CD4-positive, alpha-beta T cell treated with Interleukin-17A for 4 hours (primary cell): ENCODE results near the gene BBS2.
"Not testable (repeated sequence)": the region's sequence is repeated elsewhere in the genome, so short reads cannot be mapped to it uniquely, and the experiment has no call there.

Experiments
- DNase-seq: peaks from one replicate; pipeline ENCODE4 v3.0.0-alpha.2; 2020; ENCODE audit warnings: mixed read lengths

BBS2 gene

GRCh38 chr16:56520251-56520577, 390 bp upstream of the BBS2 start:
- no peak for DNase-seq

DNA sequence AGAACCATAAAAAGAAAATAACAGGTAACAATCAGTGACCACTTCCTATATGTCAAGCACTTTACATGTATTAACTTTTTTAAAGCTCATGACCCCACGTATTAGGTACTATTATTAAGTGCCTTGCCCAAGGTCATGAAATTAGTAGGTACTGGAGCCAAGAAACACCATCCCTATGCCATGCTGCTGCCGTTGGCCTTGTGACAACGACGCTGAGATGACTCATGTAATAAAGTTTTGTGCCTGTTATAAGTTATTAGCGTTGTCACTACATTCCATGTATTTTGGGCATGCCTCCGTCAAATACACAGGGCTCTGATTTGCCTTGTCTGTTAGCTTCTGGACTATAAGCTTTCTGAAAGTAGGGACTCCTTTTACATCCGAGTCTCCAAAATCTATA, 1.4 kb downstream of the BBS2 start:
- no peak for DNase-seq

- no peak for DNase-seq
Measured at GRCh38 chr16:56517206-56517605, 2.6 kb downstream of the BBS2 start.

- no peak for DNase-seq
Measured at GRCh38 chr16:56515665-56516064, 4.2 kb downstream of the BBS2 start.

- DNase-seq: no peak
Measured at GRCh38 chr16:56514845-56515244, 5.0 kb downstream of the BBS2 start.

DNA sequence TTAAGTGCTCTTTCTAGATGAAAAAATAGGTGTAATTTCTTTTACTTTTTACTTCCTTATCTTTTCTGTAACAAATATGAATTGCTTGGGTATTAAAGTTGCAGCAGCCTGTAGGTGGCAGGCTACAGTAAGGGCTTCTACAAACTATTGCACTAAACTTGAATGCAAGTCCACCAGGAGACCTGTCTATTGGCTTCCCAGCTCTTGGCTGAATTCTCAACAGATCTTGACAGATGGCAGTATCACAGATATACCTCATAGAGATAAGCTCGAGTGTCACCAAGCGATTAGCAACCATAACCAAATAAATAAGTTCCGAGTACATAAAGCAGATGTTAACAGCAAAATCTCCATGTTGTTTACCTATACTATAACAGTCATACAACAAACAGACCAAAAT, 5.9 kb downstream of the BBS2 start:
- peak; percentile 54 for DNase-seq

DNA sequence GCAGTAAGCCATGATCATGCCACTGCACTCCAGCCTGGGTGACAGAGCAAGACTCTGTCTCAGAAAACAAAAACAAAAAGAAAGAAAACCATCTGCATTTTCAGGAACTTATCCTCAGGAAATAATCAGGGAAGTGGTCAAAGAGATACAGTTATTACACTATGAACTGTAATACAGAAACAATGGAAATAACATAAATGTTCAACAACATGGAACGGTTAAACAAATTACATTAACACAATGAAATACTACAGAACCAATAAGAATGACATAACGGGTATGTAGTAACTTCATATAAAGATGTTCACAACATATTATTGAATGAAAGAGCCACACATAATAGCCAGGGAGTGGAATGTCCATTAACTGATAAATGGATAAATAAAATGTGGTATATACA, 6.7 kb downstream of the BBS2 start:
- DNase-seq: no peak

- DNase-seq: no peak
Measured at GRCh38 chr16:56512025-56512424, 7.8 kb downstream of the BBS2 start.

- DNase-seq: no peak
Measured at GRCh38 chr16:56510544-56510943, 9.3 kb downstream of the BBS2 start.

- no peak for DNase-seq
Measured at GRCh38 chr16:56506941-56507340, 12.9 kb downstream of the BBS2 start.

GRCh38 chr16:56505181-56505580, 14.6 kb downstream of the BBS2 start:
- no peak for DNase-seq

- no peak for DNase-seq
Measured at GRCh38 chr16:56493815-56494214, 26.0 kb downstream of the BBS2 start.

DNA sequence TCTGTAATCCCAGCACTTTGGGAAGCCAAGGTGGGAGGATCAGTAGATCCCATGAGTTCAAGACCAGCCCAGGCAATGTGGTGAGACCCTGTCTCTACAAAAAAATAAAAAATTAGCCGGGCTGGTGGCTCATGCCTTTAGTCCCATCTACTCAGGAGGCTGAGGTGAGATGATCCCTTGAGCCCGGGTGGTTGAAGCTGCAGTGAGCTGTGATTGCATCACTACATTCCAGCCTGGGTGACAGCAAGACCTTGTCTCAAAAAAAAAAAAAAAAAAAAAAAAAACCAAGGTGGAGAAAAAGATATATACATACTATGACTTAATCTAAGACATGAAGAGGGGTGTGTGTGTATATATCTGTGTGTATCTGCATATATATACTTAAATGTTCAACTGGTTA, 26.7 kb downstream of the BBS2 start:
- no peak for DNase-seq

DNA sequence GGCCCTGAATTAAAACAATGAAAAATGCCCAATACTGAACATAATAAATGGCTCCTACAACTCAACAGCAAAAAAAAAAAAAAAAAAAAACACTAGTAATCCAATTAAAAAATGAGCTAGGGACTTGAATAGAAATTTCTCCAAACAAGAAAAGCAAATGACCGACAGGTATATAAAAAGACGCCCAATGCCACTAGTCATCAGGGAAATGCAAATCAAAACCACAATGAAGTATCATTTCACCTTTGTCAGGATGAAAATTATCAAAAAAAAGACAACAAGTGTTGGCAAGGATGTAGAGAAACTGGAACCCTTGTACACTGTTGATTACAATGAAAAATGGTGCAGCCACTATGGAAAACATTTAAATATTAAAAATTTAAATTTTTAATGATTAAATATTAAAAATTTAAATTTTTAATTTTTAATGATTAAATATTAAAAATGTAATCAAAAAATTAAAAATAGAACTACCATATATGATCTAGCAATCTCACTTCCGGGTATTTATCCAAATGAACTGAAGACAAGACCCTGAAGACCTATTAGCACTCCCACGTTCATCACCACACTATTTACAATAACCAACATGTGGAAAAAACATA, 28.1 kb downstream of the BBS2 start:
- DNase-seq: no peak

GRCh38 chr16:56488868-56489267, 31.0 kb downstream of the BBS2 start:
- not testable (repeated sequence) for DNase-seq

GRCh38 chr16:56488035-56488434, 31.8 kb downstream of the BBS2 start:
- no peak for DNase-seq

- no peak for DNase-seq
Measured at GRCh38 chr16:56483394-56483793, 36.4 kb downstream of the BBS2 start.

- DNase-seq: no peak
Measured at GRCh38 chr16:56482683-56483236, 37.1 kb downstream of the BBS2 start.

DNA sequence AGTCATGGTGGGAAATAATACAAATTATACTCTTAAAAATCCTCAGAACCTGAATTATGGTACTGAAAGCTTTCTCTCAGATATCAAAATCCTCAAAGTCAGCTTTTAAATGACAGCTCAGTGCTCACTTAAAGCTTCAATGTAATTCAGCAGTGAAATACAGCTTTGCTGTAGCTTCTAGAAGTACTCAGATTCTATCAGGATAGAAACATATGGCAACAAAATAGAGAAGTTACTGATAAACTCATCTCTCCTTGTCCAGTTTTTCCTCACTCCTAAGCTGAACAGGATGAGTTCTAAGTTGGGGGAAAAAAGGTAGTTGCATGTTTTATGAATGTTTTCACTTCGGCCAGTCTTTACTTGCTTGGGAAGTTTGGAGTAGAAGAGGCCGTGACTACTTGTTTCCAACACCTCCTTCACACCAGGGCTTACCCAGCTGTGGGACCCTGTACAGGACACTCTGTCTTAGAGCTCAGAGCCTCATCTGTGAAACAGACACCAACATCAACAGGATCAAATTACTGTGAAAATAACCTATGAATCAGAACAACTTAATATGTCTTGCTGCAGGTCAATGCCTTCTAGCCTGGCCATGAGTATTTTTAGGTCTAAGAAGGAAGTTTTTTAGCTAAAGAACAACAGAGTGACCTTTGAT, 38.2 kb downstream of the BBS2 start:
- no peak for DNase-seq

- no peak for DNase-seq
Measured at GRCh38 chr16:56480776-56481467, 38.9 kb downstream of the BBS2 start.

GRCh38 chr16:56479469-56479868, 40.4 kb downstream of the BBS2 start:
- DNase-seq: no peak

DNA sequence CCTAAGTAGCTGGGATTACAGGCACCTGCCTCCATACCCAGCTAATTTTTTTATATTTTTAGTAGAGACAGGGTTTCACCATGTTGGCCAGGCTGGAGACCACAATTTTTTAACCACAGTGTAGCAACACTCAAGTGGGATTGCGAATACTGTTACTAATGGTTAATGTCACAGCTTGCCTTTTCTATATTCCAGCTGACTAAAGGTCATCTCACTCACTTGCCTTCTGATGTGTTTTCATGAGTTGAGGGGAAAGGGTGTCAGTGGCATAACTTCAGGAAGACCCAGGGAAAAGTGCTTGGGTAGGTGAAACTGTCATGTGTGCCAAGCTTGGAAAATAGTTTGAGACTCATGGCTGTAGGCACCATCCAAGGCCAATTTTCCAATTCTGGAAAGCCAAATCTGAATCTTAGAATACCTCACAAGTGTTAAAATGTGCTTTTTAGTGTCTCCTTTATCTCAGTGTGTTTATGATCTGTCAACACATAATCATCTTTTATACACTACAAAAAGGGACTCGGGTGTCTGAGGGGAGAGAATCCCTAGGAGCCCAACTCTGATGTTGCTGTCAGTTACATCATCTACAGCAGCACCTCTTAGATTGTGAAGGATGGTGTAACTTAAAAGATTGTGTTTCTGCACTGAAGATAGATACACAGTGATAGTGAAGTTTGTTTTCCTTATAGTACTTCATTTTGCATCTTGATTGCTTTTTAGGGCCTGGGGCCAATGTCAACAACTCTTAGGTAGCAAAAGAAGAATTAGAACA, 41.4 kb downstream of the BBS2 start:
- no peak for DNase-seq

GRCh38 chr16:56477096-56477878, 42.5 kb downstream of the BBS2 start:
- peak; percentile 10 for DNase-seq
